Colonic mucosa (tissue), 4 donors: ENCODE data around the gene MPP7. TPM values are rescaled to one million over a fixed set of nuclear protein-coding genes. Genes with fewer than 3 reads are reported as not detected.

Experiments used
- DNase-seq: peaks from one replicate; pipeline ENCODE4 v3.0.0-alpha.2; 2020
- H3K27ac ChIP-seq: fragments of 200-600 bp; one replicate; pipeline ENCODE4 v1.8.0; 2021
- H3K27me3 ChIP-seq: fragments of 200-600 bp; one replicate; pipeline ENCODE4 v1.8.0; 2021
- H3K36me3 ChIP-seq: fragments of 200-600 bp; one replicate; pipeline ENCODE4 v1.8.0; 2021
- H3K4me1 ChIP-seq: fragments of 200-600 bp; one replicate; pipeline ENCODE4 v1.8.0; 2021; ENCODE audit warnings: mild to moderate bottlenecking
- H3K4me3 ChIP-seq: fragments of 200-600 bp; one replicate; pipeline ENCODE4 v1.8.0; 2021
- H3K9ac ChIP-seq, 2 donors: one replicate each; pipeline ENCODE4 v1.7.0; 2013; ENCODE audit warnings: control low read depth in 2 of 2, low read depth in 2 of 2, low read length in 2 of 2
- H3K9me3 ChIP-seq: fragments of 200-600 bp; one replicate; pipeline ENCODE4 v1.8.0; 2021
- intact Hi-C: fragments of 100-400 bp; cut with DNase I; formaldehyde crosslinking; loops from one replicate; pipeline ENCODE4 v1.14.1; 2022
- total RNA-seq, 2 donors: library from RNA; stranded (reverse); fragmentation: NEBNext Ultra II Directional in 1 of 2; extraction: Animal tissue kit (Norgen Biotek cat#: 25700) in 1 of 2; gene quantifications; one replicate each; pipeline ENCODE4 v1.2.1, GENCODE V29; 2021
- TF ChIP-seq, protein P1 (sequence below): fragments of 200-600 bp; IDR thresholded peaks from one replicate; pipeline ENCODE4 v1.8.0; 2022; ENCODE audit warnings: antibody characterized with exemption, mild to moderate bottlenecking
- donor health status: healthy.
- donor health status: DM: no; HTN: no; CAD: no.
- donor health status: DM: no; HTN: no; CAD: no.

MPP7 gene
- total RNA-seq, 2 donors from 2014 or later, result 25.7 to 30.8 TPM

GRCh38 chr10:28305553-28305952 is 2.7 kb upstream of the MPP7 start:
- Histone ChIP-seq H3K36me3 (no peaks in the 10 kb centered on the region), H3K9ac (no peak overlapping the region), H3K27me3 (no peaks in the 10 kb centered on the region), H3K4me3 (no peak overlapping the region), H3K4me1 (no peaks in the 10 kb centered on the region), H3K27ac (no peak overlapping the region), H3K9me3 (no peaks in the 10 kb centered on the region)
- intact Hi-C loops, result no loop called here
- TF ChIP-seq, protein P1, sequence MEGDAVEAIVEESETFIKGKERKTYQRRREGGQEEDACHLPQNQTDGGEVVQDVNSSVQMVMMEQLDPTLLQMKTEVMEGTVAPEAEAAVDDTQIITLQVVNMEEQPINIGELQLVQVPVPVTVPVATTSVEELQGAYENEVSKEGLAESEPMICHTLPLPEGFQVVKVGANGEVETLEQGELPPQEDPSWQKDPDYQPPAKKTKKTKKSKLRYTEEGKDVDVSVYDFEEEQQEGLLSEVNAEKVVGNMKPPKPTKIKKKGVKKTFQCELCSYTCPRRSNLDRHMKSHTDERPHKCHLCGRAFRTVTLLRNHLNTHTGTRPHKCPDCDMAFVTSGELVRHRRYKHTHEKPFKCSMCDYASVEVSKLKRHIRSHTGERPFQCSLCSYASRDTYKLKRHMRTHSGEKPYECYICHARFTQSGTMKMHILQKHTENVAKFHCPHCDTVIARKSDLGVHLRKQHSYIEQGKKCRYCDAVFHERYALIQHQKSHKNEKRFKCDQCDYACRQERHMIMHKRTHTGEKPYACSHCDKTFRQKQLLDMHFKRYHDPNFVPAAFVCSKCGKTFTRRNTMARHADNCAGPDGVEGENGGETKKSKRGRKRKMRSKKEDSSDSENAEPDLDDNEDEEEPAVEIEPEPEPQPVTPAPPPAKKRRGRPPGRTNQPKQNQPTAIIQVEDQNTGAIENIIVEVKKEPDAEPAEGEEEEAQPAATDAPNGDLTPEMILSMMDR, result no peak
- no peak for DNase-seq

DNA sequence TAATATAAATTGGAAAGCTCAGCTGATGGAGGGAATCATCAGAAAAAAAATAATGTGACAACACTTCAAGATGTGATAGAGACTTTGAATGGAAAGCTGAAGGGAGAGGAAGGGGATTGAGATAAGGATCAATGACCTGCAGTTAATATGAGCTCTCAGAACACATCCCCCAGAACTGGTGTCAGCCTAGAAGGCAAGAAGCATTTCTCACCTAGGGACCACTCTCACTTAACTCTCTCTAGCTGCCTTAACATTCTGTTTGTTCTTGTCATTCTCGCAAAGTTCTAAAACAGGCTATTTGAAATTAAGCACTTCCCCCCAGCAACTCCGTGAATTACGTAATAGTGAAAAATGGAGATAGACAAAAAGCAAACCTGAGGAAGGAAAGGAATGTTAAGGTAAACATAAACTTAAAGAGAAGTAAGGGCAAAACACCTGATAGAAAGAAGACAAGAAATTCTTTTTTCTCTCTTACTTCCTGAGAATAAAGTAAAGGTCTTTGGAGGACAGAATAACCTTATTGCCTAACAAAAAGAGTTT is 1.2 kb upstream of the MPP7 start:
- TF ChIP-seq, protein P1, result no peak
- no peak overlapping the region for H3K27ac ChIP-seq
- no peaks in the 10 kb centered on the region for H3K9me3 ChIP-seq
- DNase-seq, result no peak
- no peak overlapping the region for H3K9ac ChIP-seq
- no peaks in the 10 kb centered on the region for H3K36me3 ChIP-seq
- H3K27me3 ChIP-seq, result no peaks in the 10 kb centered on the region
- no peaks in the 10 kb centered on the region for H3K4me1 ChIP-seq
- intact Hi-C loops, result no loop called here
- H3K4me3 ChIP-seq, result no peak overlapping the region

DNA sequence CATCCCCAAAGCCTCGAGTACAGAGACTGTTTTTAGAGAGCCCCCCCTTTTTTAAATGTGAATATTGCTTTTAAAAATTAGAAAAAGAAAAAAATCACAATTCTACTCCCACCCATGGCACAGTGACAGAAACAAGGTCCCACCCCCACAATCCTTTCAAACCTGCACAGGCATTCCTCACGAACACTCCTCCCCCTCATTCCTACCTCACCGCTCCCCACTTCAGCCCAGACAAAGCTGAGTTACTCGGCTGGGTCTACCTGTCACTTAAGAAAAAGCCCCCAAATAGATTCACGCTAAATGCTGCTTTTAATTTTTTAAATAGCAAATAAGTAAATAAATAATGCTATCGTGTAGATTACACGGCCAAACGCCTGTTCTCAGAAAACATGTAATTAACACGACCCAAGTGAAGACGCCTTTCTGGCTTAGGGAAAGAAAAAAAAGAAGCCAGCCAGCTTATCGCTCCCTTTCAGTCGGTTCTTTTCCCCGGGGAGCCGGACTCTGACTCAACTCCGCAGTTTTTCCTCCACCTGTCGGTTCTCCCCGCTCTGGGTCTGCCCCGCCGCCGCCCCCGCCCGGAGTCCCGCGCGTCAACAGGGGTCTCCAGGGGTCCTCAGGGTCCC is 739 bp downstream of the MPP7 start:
- peak overlapping the region; percentile 78 for H3K4me3 ChIP-seq
- H3K36me3 ChIP-seq, result no peaks in the 10 kb centered on the region
- H3K27ac ChIP-seq, result peak overlapping the region; percentile 92
- no peaks in the 10 kb centered on the region for H3K4me1 ChIP-seq
- intact Hi-C loops, result no loop called here
- H3K27me3 ChIP-seq, result no peaks in the 10 kb centered on the region
- peak overlapping the region; percentile 75 to 91 for H3K9ac ChIP-seq
- TF ChIP-seq, protein P1, result no peak
- DNase-seq, result peak; percentile 22
- no peaks in the 10 kb centered on the region for H3K9me3 ChIP-seq

- no peaks in the 10 kb centered on the region for H3K9me3 ChIP-seq
- TF ChIP-seq, protein P1, result no peak
- H3K36me3 ChIP-seq, result no peaks in the 10 kb centered on the region
- no peak overlapping the region for H3K4me3 ChIP-seq
- no peak overlapping the region for H3K27ac ChIP-seq
- H3K27me3 ChIP-seq, result no peaks in the 10 kb centered on the region
- H3K4me1 ChIP-seq, result no peaks in the 10 kb centered on the region
- H3K9ac ChIP-seq, result no peak overlapping the region
- no peak for DNase-seq
- intact Hi-C loops, result no loop called here
Observed at GRCh38 chr10:28300027-28300426, 2.8 kb downstream of the MPP7 start.

GRCh38 chr10:28298951-28299350 is 3.9 kb downstream of the MPP7 start:
- no peaks in the 10 kb centered on the region for H3K36me3 ChIP-seq
- H3K9ac ChIP-seq, result no peak overlapping the region
- no peaks in the 10 kb centered on the region for H3K27me3 ChIP-seq
- H3K27ac ChIP-seq, result no peak overlapping the region
- DNase-seq, result no peak
- no peak overlapping the region for H3K4me3 ChIP-seq
- intact Hi-C loops, result loop anchor here (5.0 kb wide), 1 partner anchor 83 kb away; no protein-coding TSS in a partner anchor
- no peaks in the 10 kb centered on the region for H3K4me1 ChIP-seq
- TF ChIP-seq, protein P1, result no peak
- H3K9me3 ChIP-seq, result no peaks in the 10 kb centered on the region
